GM23248 (cell line): ENCODE results near the gene UFSP2.

Source experiments
- EZH2 ChIP-seq: fragments of 200-600 bp; sonication (generic); IDR thresholded peaks from 2 replicates; pipeline ENCODE4 v1.6.1; 2018; ENCODE audit warnings: antibody characterized with exemption, mild to moderate bottlenecking; ENCODE audit not compliant: insufficient read depth, poor library complexity, severe bottlenecking
- EZH2phosphoT487 ChIP-seq: fragments of 200-600 bp; sonication (generic); IDR thresholded peaks from 2 replicates; pipeline ENCODE4 v1.6.1; 2018; ENCODE audit warnings: antibody characterized with exemption, moderate library complexity, mild to moderate bottlenecking, low read depth; ENCODE audit not compliant: insufficient read depth

GRCh38 chr4:185351691-185352090, 74.1 kb downstream of the UFSP2 start:
- TF ChIP-seq EZH2: no peak
- no peak for TF ChIP-seq EZH2phosphoT487
